IMR-90 (cell line): Measurements from ENCODE around the gene GKAP1. TPM values are rescaled to one million over a fixed set of nuclear protein-coding genes. Genes with fewer than 3 reads are reported as not detected.
"Not testable (repeated sequence)": the region's sequence is repeated elsewhere in the genome, so short reads cannot be mapped to it uniquely, and the experiment has no call there.

Source experiments
- ATAC-seq: fragments of 200-7000 bp; cut with Tn5 transposase; 2 replicates; pipeline ENCODE4 v1.9.1; 2020; ENCODE audit warnings: low read depth, mild to moderate bottlenecking, moderate library complexity
- BruUV-seq: library from RNA; stranded (reverse); fragments of 400-500 nt; replicated peaks from 2 replicates; lab custom pipeline; 2021; lab: Mats Ljungman, UMichigan
- CTCF ChIA-PET: fragments of 300-600 bp; formaldehyde crosslinking; extraction: SDS; loops from one replicate; lab custom pipeline; 2021; ENCODE audit warnings: antibody characterized with exemption; lab: Yijun Ruan, JAX
- POLR2A ChIA-PET: fragments of 300-600 bp; sonication (Branson Sonifier 250); formaldehyde crosslinking; loops from one replicate; lab custom pipeline; 2022; ENCODE audit warnings: antibody characterized with exemption; ENCODE audit not compliant: unreplicated experiment; lab: Charles Lee
- DNase-seq: peaks from one replicate; pipeline ENCODE4 v3.0.0; 2013
- H2AFZ ChIP-seq: replicated peaks from 2 replicates; pipeline ENCODE3; 2013; ENCODE audit warnings: low read length, mild to moderate bottlenecking; ENCODE audit not compliant: poor library complexity
- H2AK5ac ChIP-seq: 2 replicates; pipeline ENCODE4 v1.6.1; 2013; ENCODE audit warnings: low read depth, low read length, inconsistent platforms
- H2AK9ac ChIP-seq: replicated peaks from 2 replicates; pipeline ENCODE3; 2013; ENCODE audit warnings: mild to moderate bottlenecking, low read depth, low read length, moderate library complexity; ENCODE audit not compliant: poor library complexity
- H2BK120ac ChIP-seq: 2 replicates; pipeline ENCODE4 v1.6.1; 2013; ENCODE audit warnings: low read depth, low read length, inconsistent platforms
- H2BK15ac ChIP-seq: 3 replicates; pipeline ENCODE4 v1.6.1; 2013; ENCODE audit warnings: low read depth, low read length, inconsistent platforms
- H2BK20ac ChIP-seq: 2 replicates; pipeline ENCODE4 v1.6.1; 2013; ENCODE audit warnings: low read depth, mild to moderate bottlenecking, inconsistent platforms, low read length, moderate library complexity
- H2BK5ac ChIP-seq: 2 replicates; pipeline ENCODE4 v1.6.1; 2013; ENCODE audit warnings: mild to moderate bottlenecking, low read depth, low read length, inconsistent platforms; ENCODE audit not compliant: poor library complexity, severe bottlenecking
- H3K14ac ChIP-seq: replicated peaks from 2 replicates; pipeline ENCODE4 v1.6.1; 2013; ENCODE audit warnings: low read depth, low read length, inconsistent platforms
- H3K18ac ChIP-seq: 2 replicates; pipeline ENCODE4 v1.6.1; 2013; ENCODE audit warnings: low read depth, low read length, control low read depth
- H3K23ac ChIP-seq: 2 replicates; pipeline ENCODE4 v1.6.1; 2013; ENCODE audit warnings: low read depth, low read length, inconsistent platforms
- H3K27ac ChIP-seq: 2 replicates; pipeline ENCODE4 v1.5.1; 2013; ENCODE audit warnings: mild to moderate bottlenecking, control low read depth, low read length; ENCODE audit not compliant: insufficient read depth
- H3K27me3 ChIP-seq: 2 replicates; pipeline ENCODE4 v1.6.1; 2013; ENCODE audit warnings: low read length; ENCODE audit not compliant: control insufficient read depth, insufficient read depth
- H3K36me3 ChIP-seq: 2 replicates; pipeline ENCODE4 v1.6.1; 2013; ENCODE audit warnings: low read length, mixed read lengths; ENCODE audit not compliant: control insufficient read depth, insufficient read depth
- H3K4ac ChIP-seq: 2 replicates; pipeline ENCODE4 v1.6.1; 2013; ENCODE audit warnings: low read depth, low read length, inconsistent platforms
- H3K4me1 ChIP-seq: 2 replicates; pipeline ENCODE4 v1.6.1; 2013; ENCODE audit warnings: low read length, mixed read lengths; ENCODE audit not compliant: control insufficient read depth, insufficient read depth
- H3K4me2 ChIP-seq: 2 replicates; pipeline ENCODE4 v1.6.1; 2013; ENCODE audit warnings: low read depth, mild to moderate bottlenecking, control low read depth, low read length, moderate library complexity
- H3K4me3 ChIP-seq: 2 replicates; pipeline ENCODE4 v1.5.1; 2013; ENCODE audit warnings: low read depth, mild to moderate bottlenecking, control low read depth, low read length, moderate library complexity; ENCODE audit not compliant: insufficient read depth
- H3K56ac ChIP-seq: 2 replicates; pipeline ENCODE4 v1.6.1; 2013; ENCODE audit warnings: low read length, inconsistent platforms; ENCODE audit not compliant: insufficient read depth; ENCODE audit errors: extremely low read depth
- H3K79me1 ChIP-seq, 2 experiments: 2 replicates each; pipeline ENCODE4 v1.6.1; 2013; ENCODE audit warnings: low read length in 2 of 2, inconsistent platforms in 1 of 2, low read depth in 1 of 2
- H3K9ac ChIP-seq: 2 replicates; pipeline ENCODE4 v1.6.1; 2013; ENCODE audit warnings: low read depth, low read length, control low read depth
- H3K9me1 ChIP-seq: 2 replicates; pipeline ENCODE4 v1.6.1; 2013; ENCODE audit warnings: low read length, inconsistent platforms; ENCODE audit not compliant: insufficient read depth
- H3K9me3 ChIP-seq: 2 replicates; pipeline ENCODE4 v1.6.1; 2013; ENCODE audit warnings: low read length; ENCODE audit not compliant: control insufficient read depth, insufficient read depth
- H4K20me1 ChIP-seq: 2 replicates; pipeline ENCODE4 v1.6.1; 2013; ENCODE audit warnings: low read length, inconsistent platforms; ENCODE audit not compliant: insufficient read depth
- H4K5ac ChIP-seq: 2 replicates; pipeline ENCODE4 v1.6.1; 2013; ENCODE audit warnings: mild to moderate bottlenecking, low read depth, low read length, control low read depth
- H4K8ac ChIP-seq, 2 experiments: 2 replicates each; pipeline ENCODE4 v1.6.1; 2013; ENCODE audit warnings: low read depth in 2 of 2, low read length in 2 of 2, control low read depth in 1 of 2, inconsistent platforms in 1 of 2
- H4K91ac ChIP-seq: 2 replicates; pipeline ENCODE4 v1.6.1; 2013; ENCODE audit warnings: low read depth, low read length, inconsistent platforms; ENCODE audit not compliant: insufficient read depth
- WGBS, 2 experiments: methylation state at CpG; one replicate each; pipeline versions ENCODE4 v1.1.5 to v1.1.7; 2013; ENCODE audit warnings: missing lambda C conversion rate in 2 of 2; ENCODE audit not compliant: insufficient read length in 1 of 2; ENCODE audit errors: extremely low coverage in 2 of 2; 5-methylcytosine and 5-hydroxymethylcytosine counted together
- dilution Hi-C: fragments of 300-500 bp; cut with HindIII; formaldehyde crosslinking; loops from one replicate; pipeline ENCODE4 v1.14.3; 2018; ENCODE audit warnings: low sequenced_read_pairs; ENCODE audit not compliant: unreplicated experiment
- in situ Hi-C: fragments of 300-500 bp; cut with MboI; formaldehyde crosslinking; loops from 3 replicates; pipeline ENCODE4 v1.14.3; 2019; ENCODE audit warnings: low sequenced_read_pairs, inconsistent platforms, mixed read lengths
- intact Hi-C: fragments of 100-400 bp; cut with micrococcal nuclease; formaldehyde crosslinking; loops from 2 replicates; pipeline ENCODE4 v1.10.0; 2022
- polyA plus RNA-seq, 3 experiments: library from polyadenylated mRNA; depleted of rRNA; stranded (reverse); fragments of >200 nt; gene quantifications; 2 replicates each; pipeline ENCODE4 v1.2.3, GENCODE V29; 2012; ENCODE audit warnings: low replicate concordance in 1 of 3
- total RNA-seq: library from RNA; depleted of rRNA; stranded (reverse); fragments of >200 nt; gene quantifications from 2 replicates; pipeline ENCODE4 v1.2.3, GENCODE V29; 2012

Gene GKAP1
- total and polyA plus RNA-seq, 2 of the 4 experiments (the other 2 are of a cell fraction) = 0.18 to 1.4 TPM

- H4K20me1 ChIP-seq, CTCF ChIA-PET, DNase-seq, dilution Hi-C loops, H3K4me3 ChIP-seq, H4K91ac ChIP-seq, H4K8ac ChIP-seq, in situ Hi-C loops, H2AK9ac ChIP-seq, H3K9me3 ChIP-seq, H2BK120ac ChIP-seq, ATAC-seq, H2BK15ac ChIP-seq, H3K4me2 ChIP-seq, POLR2A ChIA-PET, H2BK5ac ChIP-seq, H3K9ac ChIP-seq, H3K23ac ChIP-seq, H3K27ac ChIP-seq, H3K9me1 ChIP-seq, H2AFZ ChIP-seq, H3K56ac ChIP-seq, H4K5ac ChIP-seq, BruUV-seq, H3K79me1 ChIP-seq, H2AK5ac ChIP-seq, H3K36me3 ChIP-seq, H3K27me3 ChIP-seq, H2BK20ac ChIP-seq, intact Hi-C loops, H3K4ac ChIP-seq, H3K18ac ChIP-seq, H3K14ac ChIP-seq, H3K4me1 ChIP-seq: not testable (repeated sequence)
- no CpG with 5 or more reads among the region's 8 CpGs for WGBS, 2 experiments
These were observed 32.3 kb upstream of the GKAP1 start for GRCh38 chr9:83849895-83850294.
